Stimulated activated naive B cell treated with anti-CD40 and anti-IgM and Interleukin-4, amounts not matched to agents 10 μg/mL and 1 μg/mL and 100 μg/mL, for 72 hours (primary cell): Measurements from ENCODE around the gene REPIN1.

Source experiments
- ATAC-seq, 2 donors: fragments of 150-1000 bp; cut with Tn5 transposase; replicated peaks; 2 replicates each; pipeline ENCODE4 v1.10.0; 2021; ENCODE audit warnings: moderate library complexity in 1 of 2
- DNase-seq: peaks from one replicate; pipeline ENCODE4 v3.0.0; 2021
- H3K27ac Mint-ChIP-seq: one replicate; pipeline ENCODE4 v1.8.0; 2022; ENCODE audit warnings: mild to moderate bottlenecking, mixed read lengths
- H3K27me3 Mint-ChIP-seq, 2 donors: one replicate each; pipeline ENCODE4 v1.8.0; 2022; ENCODE audit warnings: mixed read lengths in 2 of 2
- H3K36me3 Mint-ChIP-seq, 2 donors: one replicate each; pipeline ENCODE4 v1.8.0; 2022; ENCODE audit warnings: mixed read lengths in 2 of 2, mild to moderate bottlenecking in 1 of 2
- H3K4me1 Mint-ChIP-seq, 2 donors: one replicate each; pipeline ENCODE4 v1.8.0; 2022; ENCODE audit warnings: mixed read lengths in 2 of 2, mild to moderate bottlenecking in 1 of 2
- H3K4me3 Mint-ChIP-seq, 2 donors: one replicate each; pipeline ENCODE4 v1.8.0; 2022; ENCODE audit warnings: mild to moderate bottlenecking in 2 of 2, mixed read lengths in 2 of 2, moderate library complexity in 1 of 2
- H3K9me3 Mint-ChIP-seq, 2 donors: one replicate each; pipeline ENCODE4 v1.8.0; 2022; ENCODE audit warnings: mixed read lengths in 2 of 2, mild to moderate bottlenecking in 1 of 2

REPIN1 gene

DNA sequence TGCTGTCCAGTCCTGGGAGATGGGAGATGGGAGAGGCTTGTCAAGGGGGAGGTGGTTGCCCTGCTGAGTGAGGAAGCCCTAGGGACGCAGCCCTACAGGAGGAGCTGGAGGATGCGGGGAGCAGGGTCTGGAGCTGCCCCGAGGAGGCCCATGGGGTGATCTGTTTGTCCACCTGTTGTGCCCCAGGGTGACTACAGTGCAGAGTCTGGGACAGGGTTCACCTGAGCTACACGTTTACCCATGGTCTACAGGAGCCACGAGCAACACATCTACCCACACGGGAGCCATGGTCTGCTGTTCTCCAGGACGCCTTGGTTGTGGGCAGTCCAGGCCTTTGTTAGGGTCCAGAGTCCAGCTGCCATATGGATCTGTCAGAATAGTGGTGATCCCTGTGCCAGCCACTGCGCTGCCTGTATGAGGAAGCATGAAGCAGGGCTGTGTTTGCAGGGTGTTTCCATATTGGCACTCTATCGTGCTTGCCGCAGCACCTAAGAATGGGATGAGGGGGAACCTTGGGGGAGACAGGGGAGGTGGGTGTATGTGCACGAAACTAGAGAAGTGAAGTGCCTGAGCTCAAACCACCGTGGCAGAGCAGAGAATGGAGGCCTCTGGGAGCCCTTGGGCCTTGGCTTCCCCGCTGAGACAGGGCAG, 34.2 kb downstream of the REPIN1 start:
- no peak for DNase-seq
- peaks cover 26 to 27% of the 10 kb centered on the region in 2 donors for H3K36me3 Mint-ChIP-seq
- H3K4me1 Mint-ChIP-seq: peaks cover 56 to 82% of the 10 kb centered on the region in 2 donors
- no peaks in the 10 kb centered on the region for H3K9me3 Mint-ChIP-seq
- no peak for ATAC-seq
- H3K27me3 Mint-ChIP-seq: no peaks in the 10 kb centered on the region
- H3K27ac Mint-ChIP-seq: peak overlapping the region; percentile 78
- H3K4me3 Mint-ChIP-seq: peak overlapping the region; percentile 7 to 53

DNA sequence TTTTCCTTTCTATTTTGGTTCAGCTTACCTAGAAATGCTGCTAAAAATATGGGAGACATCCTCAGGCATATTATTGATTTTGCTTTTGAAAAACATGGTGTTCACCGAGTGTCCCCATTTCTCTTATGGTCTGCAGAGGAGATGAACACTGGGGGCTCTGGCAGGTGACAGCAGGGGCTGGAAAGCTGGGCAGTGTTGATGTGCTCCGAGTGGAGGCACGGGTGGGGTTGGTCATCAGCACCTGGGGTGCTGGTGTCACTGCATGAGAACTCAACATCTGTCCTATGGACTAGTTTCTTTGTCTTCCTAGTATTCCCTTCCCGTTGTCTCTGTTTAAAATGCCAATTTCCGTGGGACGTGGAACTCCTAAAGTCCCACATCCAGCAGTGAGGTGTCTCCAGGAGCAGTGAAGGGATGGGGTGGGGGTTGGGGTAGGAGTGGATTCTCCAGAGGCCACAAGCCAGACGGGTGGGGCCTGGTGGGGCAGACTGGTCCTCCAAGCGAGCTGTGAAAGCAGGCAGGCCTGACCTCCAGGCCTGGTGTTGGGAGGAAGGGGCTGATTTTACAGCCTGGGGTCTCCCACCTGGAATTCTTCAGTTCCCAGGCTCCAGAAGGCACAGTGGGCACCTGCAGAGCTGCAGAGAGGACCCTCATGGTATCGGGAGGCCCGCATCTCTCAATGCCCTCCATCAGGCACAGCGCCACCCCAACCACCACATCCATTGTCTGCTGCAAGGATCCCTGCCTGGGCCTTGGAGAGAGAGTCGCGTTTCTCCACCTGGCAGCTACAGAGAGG, 35.0 kb downstream of the REPIN1 start:
- peak overlapping the region in 1 of 2 donors; percentile 89 for H3K4me3 Mint-ChIP-seq
- ATAC-seq: no peak

DNA sequence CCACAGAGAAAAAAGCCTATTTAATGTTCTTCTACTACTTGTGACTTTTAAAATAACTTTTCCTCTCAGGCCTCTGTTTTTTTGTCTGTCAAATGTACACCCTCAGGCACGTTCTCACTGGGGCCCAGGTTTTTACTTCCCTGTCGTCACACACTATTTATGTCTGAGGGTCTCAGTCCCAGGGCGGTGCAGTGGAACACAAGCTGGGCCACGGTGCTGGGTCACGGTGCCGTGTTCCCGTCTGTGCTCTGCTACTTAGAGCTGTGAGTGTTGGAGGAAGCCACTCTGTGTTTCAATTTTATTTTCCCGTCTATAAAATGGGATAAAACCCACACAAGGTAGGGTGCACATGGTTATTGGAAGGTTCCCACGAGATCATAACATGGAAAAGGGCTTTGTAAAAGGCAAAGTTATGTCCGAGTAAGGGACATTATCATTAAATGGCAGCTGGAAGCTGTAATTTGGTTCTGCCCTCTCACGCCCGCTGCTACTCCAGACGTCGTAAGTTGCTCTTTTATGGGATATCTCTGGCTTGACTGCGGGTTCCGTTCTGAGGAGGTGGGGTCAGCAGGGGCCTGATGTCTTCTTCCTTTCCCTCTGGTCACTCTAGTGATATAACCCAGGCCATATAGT, 35.7 kb downstream of the REPIN1 start:
- H3K4me1 Mint-ChIP-seq: peaks cover 61 to 85% of the 10 kb centered on the region in 2 donors
- DNase-seq (no peak), ATAC-seq (no peak)
- peaks cover 21 to 26% of the 10 kb centered on the region in 2 donors for H3K36me3 Mint-ChIP-seq
- H3K27ac Mint-ChIP-seq: peak overlapping the region; percentile 96
- no peaks in the 10 kb centered on the region for H3K9me3 Mint-ChIP-seq
- no peaks in the 10 kb centered on the region for H3K27me3 Mint-ChIP-seq
- peak overlapping the region; percentile 89 to 92 for H3K4me3 Mint-ChIP-seq

More for the DNA sequence above, 35.0 kb downstream of the REPIN1 start:
- no peaks in the 10 kb centered on the region for H3K9me3 Mint-ChIP-seq
- no peaks in the 10 kb centered on the region for H3K27me3 Mint-ChIP-seq
- DNase-seq: no peak
- H3K4me1 Mint-ChIP-seq: peaks cover 57 to 85% of the 10 kb centered on the region in 2 donors
- H3K27ac Mint-ChIP-seq: peak overlapping the region; percentile 96
- H3K36me3 Mint-ChIP-seq: peaks cover 22 to 24% of the 10 kb centered on the region in 2 donors

DNA sequence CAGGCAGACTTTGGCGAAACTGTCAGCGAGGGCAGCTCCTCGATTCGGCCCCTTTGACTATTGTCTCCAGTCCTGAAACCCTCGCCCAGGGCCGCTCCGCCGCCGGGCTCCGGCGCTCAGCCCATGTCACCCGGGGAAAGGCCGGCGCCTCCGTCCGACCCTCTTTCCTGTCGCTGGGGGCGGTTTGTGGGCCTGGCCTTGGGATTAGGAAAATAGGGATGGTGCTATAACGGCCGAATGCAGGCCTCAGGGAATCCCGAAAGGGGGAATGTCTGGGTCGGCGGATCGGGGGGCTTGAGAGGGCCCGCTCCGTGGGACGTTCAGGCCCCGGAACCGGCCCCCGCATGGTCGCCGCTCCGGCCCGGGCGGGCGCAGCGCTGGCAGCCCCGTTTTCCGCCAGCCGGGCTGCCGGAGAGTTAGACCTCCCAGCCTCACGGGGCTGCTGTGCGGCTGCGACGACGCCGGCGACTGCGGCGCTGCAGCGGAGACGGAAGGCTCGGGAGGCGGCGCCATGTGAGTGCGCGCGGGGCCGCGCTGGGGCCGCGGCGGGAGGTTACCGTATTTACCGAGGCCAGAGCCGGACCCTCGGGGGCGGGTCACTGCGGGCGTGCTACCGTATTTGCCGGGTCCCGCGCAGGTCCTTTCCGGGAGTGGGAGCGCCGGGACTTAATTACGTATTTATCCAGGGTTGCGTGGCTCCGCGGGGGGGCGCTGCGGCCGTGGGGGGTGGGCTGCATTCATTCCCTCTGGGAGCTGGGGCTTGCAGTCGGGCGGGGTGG, 36.4 kb downstream of the REPIN1 start:
- peak; percentile 33 to 43 for ATAC-seq
- Mint-ChIP-seq H3K9me3 (no peaks in the 10 kb centered on the region), H3K27ac (peak overlapping the region; percentile 96), H3K27me3 (no peaks in the 10 kb centered on the region), H3K4me1 (peaks cover 60 to 84% of the 10 kb centered on the region in 2 donors), H3K36me3 (peaks cover 21 to 31% of the 10 kb centered on the region in 2 donors), H3K4me3 (peak overlapping the region; percentile 89 to 92)
- peak; percentile 83 for DNase-seq

DNA sequence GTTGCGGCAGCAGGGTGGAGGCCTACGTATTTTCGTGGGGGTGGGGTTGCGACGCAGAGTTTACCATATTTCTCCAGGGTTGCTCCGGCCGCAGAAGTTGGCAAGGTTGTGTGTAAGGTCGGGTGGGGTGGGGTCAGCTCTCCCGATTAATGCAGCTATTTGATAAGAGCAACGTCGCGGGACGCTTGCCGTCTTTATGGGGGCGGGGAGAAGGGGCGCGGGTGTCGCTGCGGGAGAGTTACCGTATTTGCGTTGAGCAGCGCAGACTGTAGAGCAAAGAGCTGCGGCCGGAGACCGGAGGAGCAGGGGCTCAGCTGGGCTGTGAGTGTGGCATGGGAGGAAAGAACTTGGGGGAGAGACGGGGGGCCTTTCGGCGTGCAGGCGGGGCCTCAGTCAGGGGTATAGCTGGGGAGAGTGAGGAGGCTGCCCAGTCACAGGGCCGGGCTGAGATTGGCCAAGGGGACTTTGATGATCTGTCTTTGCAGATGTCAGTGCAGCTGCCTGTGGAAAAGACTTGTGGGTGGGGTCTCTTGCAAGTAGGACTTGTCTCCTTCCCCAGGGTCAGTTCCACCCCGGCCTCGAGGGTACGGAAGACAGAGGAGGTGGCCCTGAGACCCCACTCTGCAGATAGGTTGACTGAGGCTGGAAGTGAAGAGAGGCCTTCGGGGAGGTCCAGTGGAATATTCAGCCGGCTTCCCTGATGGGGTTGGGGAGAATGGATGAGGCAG, 37.1 kb downstream of the REPIN1 start:
- peak overlapping the region; percentile 96 for H3K27ac Mint-ChIP-seq
- H3K27me3 Mint-ChIP-seq: no peaks in the 10 kb centered on the region
- H3K4me3 Mint-ChIP-seq: peak overlapping the region; percentile 89 to 92
- H3K9me3 Mint-ChIP-seq: no peaks in the 10 kb centered on the region
- ATAC-seq (peak in 1 of 2 donors; percentile 5), DNase-seq (peak; percentile 18)
- peaks cover 55 to 81% of the 10 kb centered on the region in 2 donors for H3K4me1 Mint-ChIP-seq
- peaks cover 22 to 32% of the 10 kb centered on the region in 2 donors for H3K36me3 Mint-ChIP-seq

- ATAC-seq: no peak
- Mint-ChIP-seq H3K36me3 (peaks cover 27 to 37% of the 10 kb centered on the region in 2 donors), H3K27ac (peak overlapping the region; percentile 96), H3K27me3 (no peaks in the 10 kb centered on the region), H3K9me3 (no peaks in the 10 kb centered on the region), H3K4me1 (peaks cover 54 to 81% of the 10 kb centered on the region in 2 donors), H3K4me3 (peak overlapping the region; percentile 89 to 92)
- no peak for DNase-seq
These were observed 37.6 kb downstream of the REPIN1 start for GRCh38 chr7:150406312-150406566.

DNA sequence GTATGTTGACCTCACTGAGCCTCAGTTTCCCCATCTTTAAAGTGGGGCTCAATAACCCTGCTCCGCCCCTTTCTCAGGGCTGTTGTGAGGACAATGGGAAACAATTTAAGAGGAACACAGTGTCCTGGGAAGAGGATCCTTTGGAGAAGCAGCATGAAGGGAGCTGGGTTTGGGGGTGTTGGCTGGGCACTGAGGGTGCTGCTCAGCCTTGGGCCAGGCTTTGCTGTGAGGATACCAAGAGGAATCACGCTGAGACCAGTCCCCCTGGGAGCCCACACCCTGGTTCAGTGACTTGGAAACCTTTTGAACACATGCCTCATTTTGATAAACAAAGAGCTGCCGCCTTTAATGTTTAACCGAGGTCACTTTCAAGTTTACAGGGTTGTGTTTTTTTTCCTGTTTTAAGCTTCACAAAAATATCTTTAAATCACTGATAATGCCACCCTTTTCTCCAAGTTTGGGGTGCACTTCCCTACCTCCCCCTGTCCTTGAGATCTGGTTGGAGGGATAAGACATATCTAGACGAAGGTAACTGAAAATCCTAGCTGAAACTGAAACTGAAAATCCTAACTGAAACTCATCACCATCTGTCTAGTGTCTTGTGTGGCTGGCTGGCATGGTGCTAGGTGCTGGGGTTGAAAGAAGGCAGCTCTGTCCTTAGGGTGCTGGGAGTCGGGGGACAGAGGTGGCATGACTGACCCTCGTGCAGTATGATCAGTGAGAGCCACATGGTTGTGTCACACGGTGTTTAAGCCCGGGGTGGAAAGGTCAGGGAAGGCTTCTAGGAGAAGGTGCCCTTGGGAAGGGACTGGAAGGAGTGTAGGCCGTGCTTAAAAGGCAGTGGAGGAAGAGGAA, 38.2 kb downstream of the REPIN1 start:
- H3K27me3 Mint-ChIP-seq: no peaks in the 10 kb centered on the region
- H3K4me3 Mint-ChIP-seq: peak overlapping the region; percentile 89 to 92
- H3K27ac Mint-ChIP-seq: peak overlapping the region; percentile 96
- DNase-seq (peak; percentile 61), ATAC-seq (peak; percentile 55 to 62)
- H3K4me1 Mint-ChIP-seq: peaks cover 51 to 81% of the 10 kb centered on the region in 2 donors
- peaks cover 32 to 40% of the 10 kb centered on the region in 2 donors for H3K36me3 Mint-ChIP-seq
- no peaks in the 10 kb centered on the region for H3K9me3 Mint-ChIP-seq

- H3K36me3 Mint-ChIP-seq: peaks cover 42 to 47% of the 10 kb centered on the region in 2 donors
- ATAC-seq: no peak
- H3K9me3 Mint-ChIP-seq: no peaks in the 10 kb centered on the region
- H3K27ac Mint-ChIP-seq: peak overlapping the region; percentile 94
- H3K4me3 Mint-ChIP-seq: peak overlapping the region; percentile 89 to 92
- H3K4me1 Mint-ChIP-seq: peaks cover 53 to 81% of the 10 kb centered on the region in 2 donors
- DNase-seq: no peak
- no peaks in the 10 kb centered on the region for H3K27me3 Mint-ChIP-seq
These were observed 39.2 kb downstream of the REPIN1 start for GRCh38 chr7:150407588-150408392.

GRCh38 chr7:150408393-150409299, 40.0 kb downstream of the REPIN1 start:
- Mint-ChIP-seq H3K9me3 (no peaks in the 10 kb centered on the region), H3K4me3 (peak overlapping the region; percentile 58 to 59), H3K27ac (peak overlapping the region; percentile 94), H3K36me3 (peaks cover 50 to 51% of the 10 kb centered on the region in 2 donors), H3K27me3 (no peaks in the 10 kb centered on the region), H3K4me1 (peaks cover 60 to 81% of the 10 kb centered on the region in 2 donors)
- DNase-seq (peak; percentile 88), ATAC-seq (peak; percentile 76 to 78)

- ATAC-seq (no peak), DNase-seq (no peak)
- peaks cover 50 to 51% of the 10 kb centered on the region in 2 donors for H3K36me3 Mint-ChIP-seq
- H3K27me3 Mint-ChIP-seq: no peaks in the 10 kb centered on the region
- peak overlapping the region; percentile 58 to 59 for H3K4me3 Mint-ChIP-seq
- peaks cover 55 to 81% of the 10 kb centered on the region in 2 donors for H3K4me1 Mint-ChIP-seq
- H3K27ac Mint-ChIP-seq: peak overlapping the region; percentile 94
- H3K9me3 Mint-ChIP-seq: no peaks in the 10 kb centered on the region
These were observed 40.8 kb downstream of the REPIN1 start for GRCh38 chr7:150409300-150410030.

- DNase-seq: no peak
- no peak for ATAC-seq
- peak overlapping the region in 1 of 2 donors; percentile 58 for H3K4me3 Mint-ChIP-seq
- H3K4me1 Mint-ChIP-seq: peaks cover 58 to 84% of the 10 kb centered on the region in 2 donors
- no peak overlapping the region for H3K27ac Mint-ChIP-seq
- peaks cover 53 to 54% of the 10 kb centered on the region in 2 donors for H3K36me3 Mint-ChIP-seq
- no peaks in the 10 kb centered on the region for H3K9me3 Mint-ChIP-seq
- H3K27me3 Mint-ChIP-seq: no peaks in the 10 kb centered on the region
These were observed 41.5 kb downstream of the REPIN1 start for GRCh38 chr7:150410131-150410530.
